ENCODE results near the gene BCL11A. TPM values are rescaled to one million over a fixed set of nuclear protein-coding genes. Genes with fewer than 3 reads are reported as not detected.

Gene BCL11A
- polyA plus RNA-seq, 1 donor from 2014 or later = 44.0 TPM

GRCh38 chr2:60523963-60524362 is 29.5 kb downstream of the BCL11A start:
- no peaks in the 10 kb centered on the region for H3K36me3 ChIP-seq (ENCODE audit: insufficient read depth, low read length)
- no peak overlapping the region for H3K4me3 ChIP-seq (ENCODE audit: low read length)
- no peak overlapping the region for H3K27ac ChIP-seq (ENCODE audit: low read length)
- no peak overlapping the region for H3K9ac ChIP-seq (ENCODE audit: low read length)
- H4K20me1 ChIP-seq (ENCODE audit: insufficient read depth) = peaks cover 3% of the 10 kb centered on the region
- H3K9me3 ChIP-seq (ENCODE audit: low read length) = no peaks in the 10 kb centered on the region
- no peaks in the 10 kb centered on the region for H3K27me3 ChIP-seq (ENCODE audit: insufficient read depth, low read depth, low read length)
- H3F3A ChIP-seq (ENCODE audit: insufficient read depth, low read length, poor library complexity, severe bottlenecking) = no peaks in the 10 kb centered on the region
- no peaks in the 10 kb centered on the region for H3K9me2 ChIP-seq (ENCODE audit: insufficient read depth, low read length)
- H3K79me2 ChIP-seq (replicated peaks; ENCODE audit: insufficient read depth, low read length) = peaks cover 94% of the 10 kb centered on the region
- H2AFZ ChIP-seq (ENCODE audit: low read depth, low read length) = no peak overlapping the region
- H3K4me2 ChIP-seq (ENCODE audit: low read length) = no peak overlapping the region
- no peak for TF ChIP-seq REST (IDR thresholded peaks at IDR 0.05; ENCODE audit: borderline replicate concordance)
- TF ChIP-seq RAD21 (conservative IDR thresholded peaks at IDR 0.05) = no peak
- no peak for TF ChIP-seq TAF1 (IDR thresholded peaks at IDR 0.05; ENCODE audit: low read depth)
- TF ChIP-seq EZH2 (IDR thresholded peaks at IDR 0.05; ENCODE audit: borderline replicate concordance, insufficient read depth, low read length, poor library complexity, severe bottlenecking) = no peak
- TF ChIP-seq POLR2AphosphoS5 (IDR thresholded peaks at IDR 0.05) = no peak
- no peak for TF ChIP-seq EP300 (conservative IDR thresholded peaks at IDR 0.05; ENCODE audit: poor library complexity, severe bottlenecking)
- TF ChIP-seq SMC3 (conservative IDR thresholded peaks at IDR 0.05; ENCODE audit: poor library complexity) = no peak
- no peak for TF ChIP-seq CTCF (IDR thresholded peaks at IDR 0.05; ENCODE audit: poor library complexity, severe bottlenecking)
- TF ChIP-seq MXI1 (conservative IDR thresholded peaks at IDR 0.05; ENCODE audit: poor library complexity, severe bottlenecking) = no peak

DNA sequence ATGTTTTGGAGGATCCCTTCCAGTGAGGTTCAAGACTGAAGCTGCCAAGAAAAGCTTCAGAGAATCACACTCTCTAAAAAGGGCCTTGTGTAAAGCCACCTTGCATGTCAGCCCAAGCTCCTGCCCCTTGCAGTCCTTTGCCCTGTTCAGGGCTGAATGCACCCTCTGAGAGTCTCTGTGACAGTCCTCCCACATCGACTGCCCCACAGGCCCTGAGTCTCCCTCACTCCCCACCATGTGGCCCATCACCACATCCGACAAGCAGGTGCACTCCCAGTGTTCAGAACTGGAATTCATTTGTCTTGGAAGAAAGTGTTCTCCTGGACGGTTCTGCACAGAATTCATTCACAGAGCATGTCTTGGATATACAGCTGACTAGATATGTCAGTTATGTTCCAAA is 31.0 kb downstream of the BCL11A start:
- peaks cover 97% of the 10 kb centered on the region for H3K79me2 ChIP-seq (replicated peaks; ENCODE audit: insufficient read depth, low read length)
- no peak for TF ChIP-seq REST (IDR thresholded peaks at IDR 0.05; ENCODE audit: borderline replicate concordance)
- no peak for TF ChIP-seq EP300 (conservative IDR thresholded peaks at IDR 0.05; ENCODE audit: poor library complexity, severe bottlenecking)
- no peak for TF ChIP-seq MXI1 (conservative IDR thresholded peaks at IDR 0.05; ENCODE audit: poor library complexity, severe bottlenecking)
- no peak for TF ChIP-seq POLR2AphosphoS5 (IDR thresholded peaks at IDR 0.05)
- TF ChIP-seq TAF1 (IDR thresholded peaks at IDR 0.05; ENCODE audit: low read depth) = no peak
- TF ChIP-seq SMC3 (conservative IDR thresholded peaks at IDR 0.05; ENCODE audit: poor library complexity) = no peak
- no peak for TF ChIP-seq EZH2 (IDR thresholded peaks at IDR 0.05; ENCODE audit: borderline replicate concordance, insufficient read depth, low read length, poor library complexity, severe bottlenecking)
- TF ChIP-seq CTCF (IDR thresholded peaks at IDR 0.05; ENCODE audit: poor library complexity, severe bottlenecking) = no peak
- no peak for TF ChIP-seq RAD21 (conservative IDR thresholded peaks at IDR 0.05)
- H3K4me3 ChIP-seq (ENCODE audit: low read length) = no peak overlapping the region
- H2AFZ ChIP-seq (ENCODE audit: low read depth, low read length) = no peak overlapping the region
- H3K27me3 ChIP-seq (ENCODE audit: insufficient read depth, low read depth, low read length) = no peaks in the 10 kb centered on the region
- no peaks in the 10 kb centered on the region for H3K9me3 ChIP-seq (ENCODE audit: low read length)
- H3K9me2 ChIP-seq (ENCODE audit: insufficient read depth, low read length) = no peaks in the 10 kb centered on the region
- no peak overlapping the region for H3K4me2 ChIP-seq (ENCODE audit: low read length)
- H4K20me1 ChIP-seq (ENCODE audit: insufficient read depth) = no peaks in the 10 kb centered on the region
- no peak overlapping the region for H3K9ac ChIP-seq (ENCODE audit: low read length)
- no peaks in the 10 kb centered on the region for H3F3A ChIP-seq (ENCODE audit: insufficient read depth, low read length, poor library complexity, severe bottlenecking)
- no peak overlapping the region for H3K27ac ChIP-seq (ENCODE audit: low read length)
- H3K36me3 ChIP-seq (ENCODE audit: insufficient read depth, low read length) = no peaks in the 10 kb centered on the region
